HG03558 (cell line): ENCODE data around the gene SGPP1.
"Not testable (repeated sequence)": the region's sequence is repeated elsewhere in the genome, so short reads cannot be mapped to it uniquely, and the experiment has no call there.

ENCODE experiments used
- ATAC-seq: cut with Tn5 transposase; IDR thresholded peaks from one replicate; pipeline ENCODE4 v1.9.1; 2021; ENCODE audit warnings: moderate number of reproducible peaks; ENCODE audit not compliant: unreplicated experiment; ENCODE audit errors: extremely low read depth

Gene SGPP1

DNA sequence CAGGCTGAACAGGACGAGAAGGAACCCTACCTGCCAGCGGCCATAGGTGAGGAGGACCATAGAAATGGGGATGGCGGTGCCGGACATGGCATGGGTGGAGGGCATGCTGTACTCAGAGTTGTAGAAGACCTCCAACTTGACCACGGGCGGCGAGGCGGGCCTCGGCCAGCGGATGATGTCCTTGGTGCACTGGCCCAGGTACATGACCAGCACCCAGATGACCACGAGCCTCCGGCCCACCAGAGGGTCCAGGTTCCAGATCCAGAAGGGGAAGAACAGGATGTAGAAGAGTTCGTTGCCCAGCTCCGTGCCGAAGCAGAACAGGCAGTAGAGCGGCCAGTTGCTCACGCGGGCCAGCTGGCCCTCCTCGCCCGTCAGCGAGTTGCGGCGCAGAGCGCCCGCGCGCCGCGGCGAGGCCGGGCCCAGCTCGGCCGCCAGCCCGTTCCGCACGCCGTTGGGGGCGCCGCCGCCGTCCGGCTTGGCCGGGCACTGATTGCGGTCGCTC is 582 bp downstream of the SGPP1 start:
- ATAC-seq = peak; percentile 8

DNA sequence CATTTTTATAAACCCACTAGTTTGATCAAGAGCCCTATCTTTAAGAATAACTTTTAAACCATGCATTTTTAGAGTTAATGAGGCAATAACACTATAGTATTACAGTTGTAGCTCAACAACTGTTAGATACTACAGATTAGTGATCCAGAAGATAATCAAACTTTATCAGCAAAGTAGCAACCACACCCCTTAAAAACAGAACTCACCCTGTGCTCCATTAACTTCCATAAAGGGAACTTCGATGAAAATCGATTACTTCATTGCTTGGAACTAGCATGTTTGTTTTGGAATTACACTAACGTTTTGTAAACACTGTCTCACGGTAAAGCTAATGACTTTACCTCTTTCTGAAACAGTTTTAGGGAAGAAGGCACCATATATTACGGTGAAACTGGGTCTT is 1.4 kb downstream of the SGPP1 start:
- ATAC-seq = no peak

DNA sequence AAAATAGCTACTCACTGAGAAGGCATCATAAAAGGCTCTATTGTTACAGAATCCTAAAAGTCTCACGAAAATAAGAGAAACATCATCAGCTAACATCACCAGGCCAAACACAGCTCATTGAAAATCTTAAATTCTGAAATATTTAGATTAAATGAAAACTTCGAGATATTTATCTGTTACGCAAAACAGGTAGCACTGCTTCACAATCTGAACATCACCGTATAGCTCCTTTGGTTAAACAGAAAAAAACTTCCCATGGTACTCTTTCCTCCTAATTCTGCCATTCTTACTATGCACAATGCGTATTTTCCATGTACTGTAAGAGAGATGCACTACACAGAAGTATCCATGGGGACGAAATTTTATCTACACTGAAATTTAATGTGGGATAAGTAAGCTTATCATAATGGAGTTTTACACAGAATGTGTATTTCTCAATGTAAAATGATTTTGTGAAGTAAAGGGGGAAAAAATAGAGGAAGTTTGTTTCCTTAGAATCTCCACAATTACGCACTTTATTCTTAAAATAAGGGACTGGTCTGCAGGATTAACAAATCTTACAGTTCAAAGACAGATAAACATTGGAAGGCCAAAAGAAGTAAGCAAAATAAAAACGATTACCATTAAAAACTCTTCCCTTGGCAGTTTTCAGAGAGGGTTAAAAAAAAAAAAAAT is 1.9 kb downstream of the SGPP1 start:
- ATAC-seq = no peak

DNA sequence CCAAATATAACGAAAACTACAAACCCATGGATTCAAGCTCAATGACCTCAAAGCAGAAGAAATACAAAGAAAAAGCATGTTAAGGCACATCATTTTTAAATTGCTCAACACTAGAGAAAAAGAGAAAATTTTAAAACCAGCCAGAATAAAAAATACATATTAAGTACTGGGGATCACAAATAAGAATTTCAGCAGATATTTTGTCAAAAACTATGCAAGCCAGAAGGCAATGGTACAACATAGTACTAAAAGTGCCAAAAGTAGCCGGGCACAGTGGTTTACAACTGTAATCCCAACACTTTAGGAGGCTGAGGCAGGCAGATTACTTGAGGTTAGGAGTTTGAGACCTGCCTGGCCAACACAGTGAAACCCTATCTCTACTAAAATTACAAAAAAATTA is 10.2 kb downstream of the SGPP1 start:
- no peak for ATAC-seq

DNA sequence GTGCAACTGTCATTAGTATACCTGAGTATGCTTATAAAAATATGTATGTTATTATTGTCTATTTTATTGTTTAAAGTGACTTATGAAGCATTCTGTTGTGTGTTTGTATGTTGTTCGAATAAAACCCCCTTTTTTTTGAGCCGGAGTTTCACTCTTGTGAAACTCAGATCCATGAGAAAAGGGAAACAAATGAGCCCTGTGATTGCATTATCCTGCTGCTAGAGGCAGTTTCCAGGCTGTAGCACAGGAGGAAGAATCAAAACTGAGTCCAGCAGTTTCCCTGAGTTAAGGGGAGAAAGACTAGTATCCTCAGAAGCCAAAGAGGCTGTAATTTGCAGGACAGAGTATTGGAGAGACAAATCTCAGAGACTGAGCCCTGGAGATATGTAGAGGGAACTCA is 12.5 kb downstream of the SGPP1 start:
- ATAC-seq = no peak

DNA sequence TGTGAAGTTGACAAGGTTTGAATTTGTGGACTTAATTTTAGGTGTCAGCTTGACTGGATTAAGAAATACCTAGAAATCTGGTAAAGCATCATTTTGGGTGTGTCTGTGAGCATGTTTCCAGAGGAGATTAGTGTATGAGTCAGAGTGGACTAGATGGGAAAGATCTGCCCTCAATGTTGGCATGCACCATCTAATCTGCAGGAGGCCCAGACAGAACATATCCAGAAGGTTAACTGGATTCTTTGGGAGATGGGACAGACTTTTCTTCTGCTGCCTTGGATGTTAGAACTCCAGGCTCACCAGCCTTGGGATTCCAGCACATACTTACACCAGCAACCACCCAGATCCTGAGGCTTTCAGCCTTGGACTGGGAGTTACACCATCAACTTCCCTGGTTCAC is 14.1 kb downstream of the SGPP1 start:
- no peak for ATAC-seq

DNA sequence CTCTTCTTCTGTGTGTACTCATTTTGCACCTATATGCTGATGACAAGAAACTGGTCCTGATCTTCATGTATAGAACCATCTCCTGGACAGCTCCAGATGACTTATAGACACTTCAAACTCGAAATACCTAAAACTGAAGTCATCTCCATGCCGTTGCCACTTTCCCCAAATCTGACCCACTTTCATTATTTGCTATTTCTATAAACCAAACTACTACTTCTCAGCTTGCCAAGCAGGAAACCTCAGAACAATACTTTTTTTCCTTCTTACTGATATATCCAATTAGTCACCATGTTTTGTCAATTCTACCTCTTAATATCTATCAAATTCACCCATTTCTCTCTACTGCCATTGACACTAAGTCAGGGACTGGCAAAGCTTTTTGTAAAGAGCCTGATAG is 14.8 kb downstream of the SGPP1 start:
- ATAC-seq = no peak

DNA sequence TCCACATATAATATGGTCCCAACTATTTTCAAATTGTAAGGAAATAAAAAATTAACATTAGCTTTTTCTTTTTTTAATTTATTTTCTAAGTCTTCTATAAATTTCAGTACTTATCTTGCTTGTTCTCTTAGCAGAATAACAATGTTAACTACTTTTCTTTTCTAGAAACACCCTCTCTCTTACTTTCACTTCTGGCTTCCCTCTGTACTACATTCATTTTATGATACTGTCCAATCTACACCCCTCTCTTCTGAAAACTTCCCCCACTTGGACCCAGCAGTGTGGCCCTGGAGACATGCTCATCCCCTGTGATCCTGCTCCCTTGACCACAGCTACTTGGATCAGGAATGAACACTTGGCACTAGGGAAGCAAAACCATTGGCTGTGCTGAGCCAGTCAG is 15.7 kb downstream of the SGPP1 start:
- no peak for ATAC-seq

DNA sequence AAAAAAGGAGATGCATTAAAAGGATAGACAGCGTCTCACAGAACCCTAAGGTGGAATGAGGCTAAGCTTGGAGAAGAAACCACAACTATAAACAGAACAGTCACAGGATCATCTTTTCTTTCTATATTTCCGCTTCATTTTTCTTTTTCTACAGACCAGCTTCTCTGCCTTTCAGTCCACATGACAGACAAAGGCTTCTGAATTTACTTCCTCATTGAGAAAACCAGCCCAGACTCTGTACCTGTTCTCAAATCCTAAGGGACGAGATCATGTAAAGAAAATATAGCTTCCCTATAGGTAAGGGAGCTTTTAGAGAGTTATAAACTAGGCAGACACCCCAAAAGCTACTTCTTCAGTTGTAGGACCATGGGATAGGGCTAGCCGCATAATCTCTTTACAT is 17.4 kb downstream of the SGPP1 start:
- no peak for ATAC-seq

DNA sequence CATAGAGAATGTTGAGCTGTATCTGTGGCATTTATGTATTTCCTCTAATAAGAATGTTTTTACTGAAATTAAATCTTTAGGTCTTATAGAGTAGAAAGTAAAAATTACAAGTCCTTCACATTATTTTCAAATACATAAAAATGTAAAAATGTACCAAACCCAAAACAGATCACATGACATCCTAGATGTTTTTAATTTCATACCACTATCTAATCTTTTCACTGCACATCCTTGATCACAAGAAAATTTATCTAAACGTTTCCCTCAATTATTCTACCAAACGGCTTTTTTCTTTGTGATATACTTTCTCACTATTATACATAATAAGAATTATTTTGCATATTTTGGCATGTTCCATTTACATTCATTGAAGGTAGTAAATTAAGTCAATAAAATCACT is 18.3 kb downstream of the SGPP1 start:
- no peak for ATAC-seq

DNA sequence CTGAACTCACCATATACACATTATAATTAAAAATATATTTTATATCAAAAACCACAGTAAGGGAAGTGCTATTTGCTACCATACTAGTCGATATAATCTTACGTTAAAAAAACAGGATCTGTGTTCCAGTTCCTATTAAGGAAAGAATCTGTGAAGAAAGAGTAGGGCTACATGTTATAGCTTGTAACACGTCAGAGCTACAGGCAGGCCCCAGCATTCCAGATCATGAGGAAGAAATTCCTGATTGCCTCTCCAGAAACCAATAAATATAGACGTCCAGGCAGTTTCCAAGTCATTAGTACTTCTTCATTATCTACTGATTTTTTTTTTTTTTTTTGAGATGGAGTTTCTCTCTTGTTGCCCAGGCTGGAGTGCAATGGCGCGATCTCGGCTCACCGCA is 20.6 kb downstream of the SGPP1 start:
- no peak for ATAC-seq

DNA sequence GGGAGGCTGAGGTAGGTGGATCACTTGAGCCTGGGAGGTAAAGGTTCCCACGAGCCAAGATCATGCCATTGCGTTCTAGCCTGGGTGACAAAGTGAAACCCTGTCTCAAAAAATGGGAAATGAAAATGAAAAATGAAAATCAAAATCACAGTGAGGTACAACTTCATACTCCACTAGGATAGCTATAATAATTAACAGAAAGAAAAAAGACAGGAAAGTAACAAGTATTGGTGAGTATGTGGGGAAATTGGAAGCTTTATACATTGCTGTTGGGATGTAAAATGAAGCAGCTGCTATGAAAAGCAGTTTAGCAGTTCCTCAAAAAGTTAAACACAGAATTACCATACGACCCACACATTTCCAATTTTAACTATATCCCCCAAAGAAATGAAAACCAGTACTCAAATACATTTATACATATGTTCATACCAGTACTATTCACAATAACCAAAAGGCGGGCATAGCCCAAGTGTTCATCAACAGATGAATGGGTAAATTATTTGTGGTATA is 22.2 kb downstream of the SGPP1 start:
- ATAC-seq = no peak

DNA sequence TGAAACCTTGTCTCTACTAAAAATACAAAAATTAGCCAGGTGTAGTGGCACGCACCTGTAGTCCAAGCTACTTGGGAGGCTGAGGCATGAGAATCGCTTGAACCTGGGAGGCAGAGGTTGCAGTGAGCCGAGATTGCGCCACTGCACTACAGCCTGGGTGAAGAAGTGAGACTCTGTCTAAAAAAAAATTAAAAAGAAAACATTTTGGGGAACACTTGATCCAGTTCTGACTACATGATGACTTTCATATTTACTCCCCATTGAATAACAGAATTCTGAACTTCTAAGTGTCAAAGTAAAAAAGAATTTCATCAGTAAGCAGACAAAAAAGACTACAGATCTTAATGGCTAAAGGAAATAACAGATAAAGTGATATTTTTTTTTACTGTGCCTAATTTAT is 25.3 kb downstream of the SGPP1 start:
- not testable (repeated sequence) for ATAC-seq

DNA sequence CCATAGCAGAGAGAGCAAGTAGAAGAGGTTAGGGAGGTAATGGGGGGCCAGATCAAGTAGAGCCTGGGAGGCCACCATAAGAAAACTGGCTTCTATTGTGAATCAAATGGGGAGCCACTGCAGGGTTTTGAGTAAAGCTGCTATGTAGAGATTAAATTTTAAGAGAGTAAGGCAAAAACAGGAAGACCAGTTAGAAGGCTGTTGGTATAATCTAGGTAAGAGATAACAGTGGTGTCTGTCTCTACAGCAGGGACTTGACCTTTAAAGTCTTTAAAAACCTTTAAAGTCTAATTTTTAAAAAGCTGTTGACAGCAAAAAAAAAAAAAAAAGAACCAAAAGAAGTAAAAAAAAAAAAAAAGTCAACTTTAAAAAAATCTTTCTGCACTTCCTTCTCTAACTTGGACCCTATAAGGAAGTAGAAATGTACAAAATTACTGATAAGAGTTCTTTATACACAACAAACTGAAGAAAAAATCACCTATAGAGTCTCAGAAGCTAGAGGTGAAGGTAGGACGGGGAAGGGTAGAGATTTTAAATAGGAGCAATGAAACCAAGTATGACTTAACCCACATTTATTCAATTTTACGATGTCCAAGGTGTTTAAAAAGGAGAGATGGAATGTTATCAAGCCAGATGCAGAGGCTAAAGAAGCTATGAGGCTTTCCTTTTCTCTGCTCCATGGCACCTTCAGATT is 26.1 kb downstream of the SGPP1 start:
- ATAC-seq = no peak

DNA sequence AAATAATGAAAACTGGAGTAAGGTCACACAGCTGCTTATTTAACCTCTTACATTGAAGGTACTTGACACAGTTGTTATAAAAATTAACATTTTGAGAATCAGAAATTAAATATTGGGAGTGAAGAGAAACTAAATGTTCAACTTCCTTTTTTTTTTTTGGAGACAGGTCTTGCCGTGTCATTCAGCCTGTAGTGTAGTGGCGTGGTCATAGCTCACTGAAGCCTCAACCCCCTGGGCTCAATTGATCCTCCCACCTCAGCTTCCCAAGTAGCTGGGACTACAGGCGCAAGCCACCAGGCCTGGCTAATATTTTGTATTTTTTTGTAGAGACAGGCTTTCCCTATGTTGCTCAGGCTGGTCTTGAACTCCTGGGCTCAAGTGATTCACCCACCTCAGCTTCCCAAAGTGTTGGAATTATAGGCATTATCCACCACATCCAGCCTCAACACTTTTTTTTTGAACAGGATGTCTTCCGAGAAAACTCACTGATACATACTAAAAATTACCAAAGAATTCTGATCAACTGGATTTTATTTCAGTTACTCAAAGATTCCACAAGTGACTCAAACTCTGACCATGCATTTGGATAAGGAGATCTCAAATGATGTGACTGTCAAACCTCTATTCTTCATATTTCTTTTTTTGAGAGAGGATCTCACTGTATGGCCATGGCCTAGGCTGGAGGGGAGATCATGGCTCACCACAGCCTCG is 35.4 kb downstream of the SGPP1 start:
- ATAC-seq = no peak

DNA sequence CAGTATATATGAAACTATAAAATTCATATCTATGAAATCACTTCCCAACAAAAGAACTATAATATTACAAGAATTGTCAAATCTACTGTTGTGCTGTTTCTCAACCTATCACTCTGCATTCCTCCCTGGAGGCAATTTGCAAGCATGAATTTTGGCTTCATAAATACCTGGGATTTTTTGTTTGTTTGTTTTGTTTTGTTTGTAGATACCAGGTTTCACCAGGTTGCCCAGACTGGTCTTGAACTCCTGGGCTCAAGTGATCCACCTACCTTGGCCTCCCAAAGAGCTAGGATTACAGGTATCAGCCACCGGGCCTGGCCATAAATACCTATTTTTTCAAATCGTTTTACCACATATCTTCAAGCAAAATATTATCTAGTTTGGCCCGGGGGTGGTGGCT is 38.7 kb downstream of the SGPP1 start:
- ATAC-seq = no peak

DNA sequence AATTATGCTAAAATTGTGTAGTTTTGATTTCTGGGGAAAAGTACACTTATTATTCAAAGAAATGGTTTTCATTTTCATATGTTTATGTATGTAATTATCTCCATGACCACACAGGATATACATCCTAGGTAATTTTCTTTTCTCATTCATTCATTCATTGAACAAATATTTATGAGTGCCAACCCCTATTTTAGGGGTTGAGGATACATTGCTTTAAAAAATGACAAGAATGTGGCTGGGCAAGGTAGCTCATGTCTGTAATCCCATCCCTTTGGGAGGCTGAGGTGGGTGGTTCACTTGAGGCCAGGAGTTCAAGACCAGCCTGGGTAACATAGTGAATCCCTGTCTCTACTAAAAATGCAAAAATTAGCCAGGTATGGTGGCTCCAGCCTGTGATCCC is 40.9 kb downstream of the SGPP1 start:
- no peak for ATAC-seq

DNA sequence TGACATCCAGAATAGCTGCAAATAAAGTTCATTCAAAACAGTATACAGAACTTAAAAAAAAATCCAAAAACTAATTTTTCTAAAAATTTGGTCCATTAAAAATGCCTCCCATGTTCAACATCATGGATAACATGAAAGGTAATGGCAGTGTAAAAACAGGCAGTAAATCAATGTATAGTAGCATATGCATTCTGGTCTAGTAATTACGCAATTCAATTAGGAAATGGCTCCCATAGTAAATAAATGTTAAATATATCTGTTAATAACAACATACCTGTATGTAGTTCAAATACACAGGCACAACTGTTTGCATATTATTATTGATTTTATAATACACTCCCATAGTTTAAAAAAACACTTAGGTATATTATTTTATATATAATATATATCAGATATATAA is 42.5 kb downstream of the SGPP1 start:
- ATAC-seq = no peak

DNA sequence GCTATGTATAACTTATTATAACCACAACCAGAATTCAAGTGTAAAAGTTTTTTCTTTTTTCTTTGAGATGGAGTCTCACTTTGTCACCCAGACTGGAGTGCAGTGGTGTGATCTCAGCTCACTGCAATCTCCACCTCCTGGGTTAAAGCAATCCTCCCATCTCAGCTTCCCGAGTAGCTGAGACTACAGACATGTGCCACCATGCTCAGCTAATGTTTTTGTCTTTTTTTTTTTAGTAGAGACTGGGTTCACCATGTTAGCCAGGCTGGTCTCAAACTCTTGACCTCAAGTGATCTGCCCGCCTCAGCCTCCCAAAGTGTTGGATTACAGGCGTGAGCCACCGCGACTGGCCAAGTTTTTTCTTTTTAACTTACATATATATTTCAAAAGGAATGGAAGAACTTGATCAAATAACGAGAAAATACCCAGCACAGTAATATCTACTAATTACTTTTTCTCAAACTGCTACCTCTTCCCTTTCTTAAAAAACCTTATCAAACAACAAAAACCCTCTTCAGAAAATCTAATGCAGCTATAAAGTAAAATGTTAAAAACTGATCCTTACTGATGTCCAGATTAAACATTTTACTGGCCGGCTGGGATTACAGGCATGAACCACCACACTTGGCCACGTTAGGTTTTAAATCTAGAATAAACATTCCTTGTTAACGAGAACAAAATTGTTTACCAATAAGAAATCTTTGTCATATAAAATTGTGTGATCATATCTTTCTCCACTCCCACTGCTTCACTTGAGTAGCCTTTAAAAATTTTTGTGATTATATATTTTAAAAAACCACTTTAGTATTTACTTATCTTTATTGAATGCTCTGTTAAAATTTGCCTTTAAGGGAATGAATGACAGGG is 44.9 kb downstream of the SGPP1 start:
- ATAC-seq = no peak

DNA sequence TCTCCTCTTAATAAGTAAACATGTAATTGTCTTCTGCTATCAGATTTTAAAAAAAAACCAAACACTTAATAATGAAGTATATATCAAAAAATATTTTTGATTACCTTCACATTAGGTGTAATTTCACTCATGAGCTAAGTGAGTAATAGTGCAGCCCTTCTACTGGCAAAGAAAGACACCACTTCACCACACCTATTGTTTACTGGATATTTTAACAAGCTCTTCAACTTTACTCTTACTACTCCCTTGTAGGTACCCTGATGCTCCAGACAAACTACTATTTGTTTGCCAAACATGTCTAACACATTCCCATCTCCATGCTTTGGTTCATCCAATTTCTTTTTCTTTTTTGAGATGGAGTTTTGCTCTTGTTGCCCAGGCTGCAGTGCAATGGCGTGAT is 49.3 kb downstream of the SGPP1 start:
- no peak for ATAC-seq
